ENCODE measurements around the gene ST7L.

- TF ChIP-seq EZH2phosphoT487 (IDR thresholded peaks at IDR 0.05; ENCODE audit: low read depth) (no peak), CTCF (IDR thresholded peaks at IDR 0.05; ENCODE audit: low read depth, low read length) (no peak)
Measured at GRCh38 chr1:112511897-112512296, 107.0 kb downstream of the ST7L start.
